Breast epithelium (tissue), 3 donors: ENCODE data around the gene CNPY4.

Experiments used
- CTCF ChIP-seq, 3 donors: fragments of 450-650 bp; IDR thresholded peaks; one replicate each; pipeline ENCODE4 v1.5.1; 2016 to 2017; ENCODE audit warnings: antibody characterized with exemption in 3 of 3, mild to moderate bottlenecking in 3 of 3, moderate library complexity in 3 of 3
- POLR2A ChIP-seq: fragments of 450-650 bp; IDR thresholded peaks from one replicate; pipeline ENCODE4 v1.6.1; 2016; ENCODE audit warnings: antibody characterized with exemption, mild to moderate bottlenecking, moderate library complexity

DNA sequence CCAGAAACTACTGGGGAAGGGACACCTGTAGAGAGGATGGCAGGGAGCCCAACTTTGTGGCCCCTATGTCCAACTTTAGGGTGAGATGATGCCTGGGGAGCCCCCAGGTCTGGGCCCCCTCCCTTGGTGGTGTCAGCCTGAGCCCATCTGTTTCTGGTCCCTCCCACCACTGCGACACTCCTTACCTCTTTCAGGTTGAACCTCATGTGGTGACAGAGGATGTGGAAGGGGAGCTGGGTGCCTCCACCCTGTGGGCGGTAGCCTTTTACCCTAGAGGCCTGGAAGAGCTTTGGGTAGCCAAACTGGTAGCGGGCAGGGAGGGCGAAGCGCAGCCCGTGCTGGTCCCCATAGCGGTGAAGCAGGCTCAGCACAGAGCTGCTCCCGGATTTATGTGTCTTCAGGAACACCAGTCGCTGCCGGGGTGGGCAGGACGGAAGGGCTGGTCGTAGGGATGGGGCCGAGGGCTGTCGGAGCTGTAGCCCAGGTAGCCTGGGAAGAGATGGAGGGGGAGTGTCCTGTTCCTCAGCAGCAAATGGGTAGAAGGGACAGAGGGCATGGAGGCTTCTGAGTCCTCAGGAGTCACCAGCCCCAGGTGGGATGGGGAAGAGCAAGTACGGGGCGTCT is 47.0 kb downstream of the CNPY4 start:
- TF ChIP-seq CTCF (IDR thresholded peaks at IDR 0.05) (no peak), POLR2A (no peak)
